Measurements from ENCODE around the gene FGB.
"Not testable (repeated sequence)": the region's sequence is repeated elsewhere in the genome, so short reads cannot be mapped to it uniquely, and the experiment has no call there.

FGB gene

DNA sequence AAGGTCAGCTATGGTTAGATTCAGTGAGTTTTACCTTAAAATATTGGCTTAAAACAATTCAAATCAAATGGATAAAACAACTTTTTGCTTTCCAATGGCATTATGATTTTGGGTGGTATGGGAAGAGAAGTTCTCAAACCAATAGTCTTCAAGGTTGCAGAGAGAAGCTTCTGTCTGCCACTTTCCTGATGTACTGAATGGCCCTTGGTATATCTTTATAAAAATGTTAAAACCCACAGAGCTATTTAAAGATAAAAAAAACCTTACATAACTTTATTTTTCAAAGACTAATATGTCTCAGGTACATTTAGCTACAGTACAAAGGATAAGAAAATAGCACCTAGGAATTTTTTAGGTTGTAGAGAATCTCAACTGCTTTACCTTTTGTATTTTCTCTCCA is 20.9 kb downstream of the FGB start:
- no peaks in the 10 kb centered on the region for H3K9me3 Mint-ChIP-seq
- ATAC-seq, result no peak
- no peak overlapping the region for H3K27ac Mint-ChIP-seq
- peaks cover 30% of the 10 kb centered on the region for H3K27me3 Mint-ChIP-seq
- H3K4me3 Mint-ChIP-seq, result no peak overlapping the region
- no peaks in the 10 kb centered on the region for H3K36me3 Mint-ChIP-seq
- H3K4me1 Mint-ChIP-seq, result no peaks in the 10 kb centered on the region

DNA sequence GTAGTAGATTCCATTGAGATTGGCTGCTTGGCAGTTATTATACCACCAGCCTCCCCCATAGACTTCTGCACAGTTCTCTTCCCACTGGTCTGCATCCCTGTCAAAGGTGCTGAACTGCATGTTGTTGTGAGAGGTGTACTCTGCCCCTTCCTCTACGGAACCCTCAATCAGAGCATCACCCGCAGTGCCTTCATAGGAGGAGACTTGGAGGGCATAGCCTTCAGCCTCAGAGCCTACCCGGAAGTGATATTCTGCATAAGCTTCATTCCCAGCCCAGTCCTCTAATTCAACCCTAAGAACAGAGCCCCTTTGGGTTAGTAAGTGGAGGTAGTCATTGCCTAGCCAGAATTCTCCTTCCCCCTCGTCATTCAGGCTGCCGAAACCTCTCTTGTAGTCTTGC is 21.4 kb downstream of the FGB start:
- no peaks in the 10 kb centered on the region for H3K9me3 Mint-ChIP-seq
- H3K4me1 Mint-ChIP-seq, result no peaks in the 10 kb centered on the region
- H3K36me3 Mint-ChIP-seq, result no peaks in the 10 kb centered on the region
- no peak for ATAC-seq
- peaks cover 29% of the 10 kb centered on the region for H3K27me3 Mint-ChIP-seq
- no peak overlapping the region for H3K27ac Mint-ChIP-seq
- no peak overlapping the region for H3K4me3 Mint-ChIP-seq

DNA sequence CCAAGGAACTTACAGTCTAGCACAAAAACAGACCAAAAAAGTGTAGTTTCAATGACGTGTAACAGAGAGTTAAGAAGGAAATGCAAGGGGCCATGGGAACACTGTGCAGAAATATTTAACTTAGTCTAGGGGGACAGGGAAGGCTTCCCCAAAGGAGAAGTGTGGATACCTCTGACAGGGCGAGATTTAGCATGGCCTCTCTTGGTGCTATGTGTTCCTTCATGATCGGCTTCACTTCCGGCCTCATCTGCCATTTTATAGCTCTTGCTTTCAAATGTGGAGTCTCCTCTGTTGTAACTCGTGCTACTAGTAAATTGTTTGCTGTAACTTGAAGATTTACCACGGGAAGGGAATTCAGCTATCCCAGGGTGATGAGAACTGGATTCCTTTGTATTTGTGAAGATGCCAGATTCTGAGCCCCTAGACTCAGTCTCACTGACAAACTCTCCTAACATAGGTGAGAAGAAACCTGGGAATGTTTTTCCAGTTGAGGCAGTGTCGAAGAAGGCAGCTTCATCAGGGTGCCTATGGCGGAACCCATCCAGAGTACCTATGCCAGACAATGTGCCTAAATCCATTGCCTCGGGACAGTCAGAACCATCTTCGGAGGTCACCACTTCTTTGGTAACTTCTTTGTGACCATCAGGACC is 22.7 kb downstream of the FGB start:
- no peaks in the 10 kb centered on the region for H3K4me1 Mint-ChIP-seq
- H3K27ac Mint-ChIP-seq, result no peak overlapping the region
- no peaks in the 10 kb centered on the region for H3K36me3 Mint-ChIP-seq
- ATAC-seq, result no peak
- no peaks in the 10 kb centered on the region for H3K9me3 Mint-ChIP-seq
- H3K27me3 Mint-ChIP-seq, result peaks cover 37% of the 10 kb centered on the region
- no peak overlapping the region for H3K4me3 Mint-ChIP-seq

DNA sequence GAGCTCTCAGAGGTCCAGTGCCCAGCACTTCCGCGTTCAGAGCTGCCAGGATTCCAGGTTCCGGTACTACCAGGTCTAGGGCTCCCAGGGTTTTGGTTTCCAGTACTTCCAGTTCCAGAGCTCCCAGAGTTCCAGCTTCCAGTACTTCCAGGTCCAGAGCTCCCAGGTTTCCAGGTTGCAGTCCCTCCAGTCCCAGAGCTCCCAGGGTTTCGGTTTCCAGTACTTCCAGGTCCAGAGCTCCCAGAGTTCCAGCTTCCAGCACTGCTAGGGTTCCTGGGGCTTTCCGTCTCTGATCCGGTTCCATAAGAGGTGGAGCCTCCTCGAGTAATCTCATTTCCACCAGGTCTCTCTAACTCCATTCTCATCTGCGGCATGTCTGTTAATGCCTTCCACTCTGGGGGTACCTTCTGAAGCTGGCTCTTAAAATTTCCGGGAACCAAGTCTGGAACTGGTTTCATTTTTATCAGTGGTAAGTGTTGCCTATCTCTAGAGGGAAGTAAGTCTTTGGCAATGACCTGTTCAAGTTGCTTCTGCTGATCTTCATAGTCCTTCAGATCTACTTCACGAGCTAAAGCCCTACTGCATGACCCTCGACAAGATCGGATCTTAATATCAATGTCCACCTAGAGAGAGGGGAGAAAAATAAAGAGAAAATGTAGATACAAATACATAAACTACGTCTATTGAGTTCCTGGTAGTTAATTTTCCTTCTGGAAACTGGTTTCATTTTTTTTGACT is 23.7 kb downstream of the FGB start:
- Mint-ChIP-seq H3K36me3 (no peaks in the 10 kb centered on the region), H3K4me1 (no peaks in the 10 kb centered on the region), H3K27ac (no peak overlapping the region), H3K4me3 (no peak overlapping the region), H3K9me3 (no peaks in the 10 kb centered on the region), H3K27me3 (peaks cover 40% of the 10 kb centered on the region)
- no peak for ATAC-seq

DNA sequence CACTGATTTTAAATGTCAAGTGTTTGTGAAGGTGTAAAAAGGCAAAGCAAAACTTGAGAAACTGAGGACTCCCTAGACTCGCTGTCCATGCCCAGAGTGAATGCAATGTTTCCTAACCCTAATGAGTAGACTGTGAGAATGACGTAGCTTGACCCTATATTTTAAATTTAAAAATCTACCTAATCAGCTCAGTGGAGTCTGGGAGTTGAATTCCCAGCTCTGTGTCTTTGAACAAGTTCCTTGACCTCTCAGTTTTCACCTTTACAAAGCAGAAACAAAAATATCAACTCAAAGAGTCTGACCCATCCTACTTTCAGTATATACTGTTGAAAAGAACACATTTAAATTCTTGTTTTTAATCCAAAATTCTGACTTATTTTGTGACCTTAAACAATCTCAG is 25.4 kb downstream of the FGB start:
- no peak overlapping the region for H3K4me3 Mint-ChIP-seq
- H3K36me3 Mint-ChIP-seq, result no peaks in the 10 kb centered on the region
- H3K27me3 Mint-ChIP-seq, result peaks cover 40% of the 10 kb centered on the region
- H3K9me3 Mint-ChIP-seq, result no peaks in the 10 kb centered on the region
- H3K4me1 Mint-ChIP-seq, result no peaks in the 10 kb centered on the region
- no peak for ATAC-seq
- no peak overlapping the region for H3K27ac Mint-ChIP-seq

DNA sequence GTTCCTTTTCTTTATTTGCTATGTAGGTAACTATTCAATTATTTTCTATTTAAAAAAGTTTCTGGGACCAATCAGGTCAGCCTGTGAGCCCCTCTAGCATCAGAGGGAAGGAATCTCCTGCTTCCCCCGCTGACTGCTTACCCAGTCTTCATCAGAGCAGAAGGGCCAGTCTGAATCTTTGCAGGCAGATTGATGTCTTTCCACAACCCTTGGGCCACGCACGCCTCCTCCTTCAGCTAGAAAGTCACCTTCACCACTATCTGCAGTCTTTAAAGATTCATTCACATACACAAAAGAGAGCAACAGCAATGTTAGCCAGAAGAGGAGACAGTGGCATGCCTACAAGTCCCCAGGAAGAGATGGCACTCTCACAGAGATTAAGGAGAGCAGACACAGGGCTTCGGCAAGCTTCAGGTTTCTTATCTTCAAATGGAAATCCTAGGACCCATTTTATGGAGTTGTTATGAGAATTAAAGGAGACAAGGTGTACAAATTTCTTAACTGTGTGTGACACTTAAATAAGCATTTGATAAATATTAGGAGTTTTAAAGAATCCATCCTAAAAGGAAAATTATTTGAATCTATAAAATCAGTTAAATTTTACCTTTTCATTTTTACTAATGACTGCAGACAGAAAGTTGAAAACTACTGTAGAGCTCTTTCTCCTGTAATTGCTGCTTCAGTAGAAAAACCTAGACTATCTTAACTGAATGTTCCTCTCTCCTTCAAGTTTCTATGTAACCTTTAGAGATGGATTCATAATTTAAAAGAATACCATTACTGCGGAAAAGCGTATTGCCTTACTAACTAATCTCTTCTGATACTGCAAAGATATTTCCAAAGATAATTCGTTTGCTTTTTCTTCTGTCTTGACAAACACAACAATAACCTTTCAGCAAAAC is 26.7 kb downstream of the FGB start:
- Mint-ChIP-seq H3K27ac (no peak overlapping the region), H3K9me3 (no peaks in the 10 kb centered on the region), H3K27me3 (peaks cover 40% of the 10 kb centered on the region), H3K36me3 (no peaks in the 10 kb centered on the region), H3K4me1 (no peaks in the 10 kb centered on the region), H3K4me3 (no peak overlapping the region)
- ATAC-seq, result no peak

DNA sequence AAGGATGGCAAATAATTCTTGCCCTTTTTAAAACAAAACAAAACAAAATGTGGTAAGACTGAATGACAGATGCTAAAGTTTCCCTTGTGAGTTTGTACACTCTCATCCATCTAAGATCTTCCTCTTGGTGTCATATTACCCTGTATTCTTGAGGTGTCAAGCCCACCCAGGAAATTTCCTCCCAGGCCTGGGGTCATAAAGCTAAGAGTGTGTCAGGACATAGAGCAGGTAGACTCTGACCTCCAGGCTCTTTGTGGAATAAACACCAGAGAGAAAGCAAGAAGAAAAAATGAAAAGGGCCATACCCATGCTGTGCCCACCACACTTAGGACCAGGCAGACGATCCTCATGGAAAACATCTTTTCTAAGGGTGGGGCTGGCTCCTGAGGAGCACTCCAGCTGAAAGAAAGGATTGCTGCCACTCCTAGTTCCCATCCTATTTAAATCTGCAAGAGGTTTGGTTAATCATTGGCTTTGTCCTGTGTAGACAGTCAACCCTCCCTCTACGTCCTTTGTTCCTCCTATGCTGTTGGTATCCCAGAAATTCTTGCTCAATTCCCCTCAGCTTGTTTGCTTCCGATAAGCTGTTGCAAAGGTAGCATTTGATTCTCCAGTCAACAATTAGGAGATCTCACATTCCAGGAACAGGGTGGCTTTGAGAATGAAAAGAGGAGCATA is 27.7 kb downstream of the FGB start, which contains the start of gene FGA:
Gene FGA, minus strand, starts transcription at position 414 of the 678 bp plus-strand sequence. Its CDS starts 55 bp downstream, at position 359.
- no peaks in the 10 kb centered on the region for H3K9me3 Mint-ChIP-seq
- H3K4me1 Mint-ChIP-seq, result no peaks in the 10 kb centered on the region
- peaks cover 40% of the 10 kb centered on the region for H3K27me3 Mint-ChIP-seq
- H3K4me3 Mint-ChIP-seq, result no peak within 1 kb of the TSS
- H3K36me3 Mint-ChIP-seq, result no peaks in the 10 kb centered on the region
- H3K27ac Mint-ChIP-seq, result no peak within 1 kb of the TSS
- no peak for ATAC-seq

DNA sequence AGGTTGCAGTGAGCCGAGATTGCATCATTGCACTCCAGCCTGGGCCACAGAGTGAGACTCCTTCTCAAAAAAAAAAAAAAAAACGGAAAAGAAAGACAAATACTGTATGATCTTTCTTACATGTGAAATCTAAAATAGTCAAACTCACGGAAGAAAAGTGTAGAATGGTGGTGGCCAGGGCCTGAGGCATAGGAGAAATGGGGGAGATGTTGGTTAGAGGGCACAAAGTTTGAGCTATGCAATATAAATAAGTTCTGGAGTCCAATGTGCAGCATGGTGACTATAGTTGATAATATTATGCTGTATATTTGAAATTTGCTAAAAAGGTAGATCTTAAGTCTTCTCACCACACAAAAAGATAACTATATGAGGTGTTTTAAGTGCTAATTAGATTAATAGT is 29.1 kb downstream of the FGB start:
- H3K9me3 Mint-ChIP-seq, result no peaks in the 10 kb centered on the region
- H3K4me3 Mint-ChIP-seq, result no peak overlapping the region
- no peaks in the 10 kb centered on the region for H3K36me3 Mint-ChIP-seq
- H3K4me1 Mint-ChIP-seq, result no peaks in the 10 kb centered on the region
- H3K27me3 Mint-ChIP-seq, result peaks cover 26% of the 10 kb centered on the region
- no peak overlapping the region for H3K27ac Mint-ChIP-seq
- ATAC-seq, result no peak

DNA sequence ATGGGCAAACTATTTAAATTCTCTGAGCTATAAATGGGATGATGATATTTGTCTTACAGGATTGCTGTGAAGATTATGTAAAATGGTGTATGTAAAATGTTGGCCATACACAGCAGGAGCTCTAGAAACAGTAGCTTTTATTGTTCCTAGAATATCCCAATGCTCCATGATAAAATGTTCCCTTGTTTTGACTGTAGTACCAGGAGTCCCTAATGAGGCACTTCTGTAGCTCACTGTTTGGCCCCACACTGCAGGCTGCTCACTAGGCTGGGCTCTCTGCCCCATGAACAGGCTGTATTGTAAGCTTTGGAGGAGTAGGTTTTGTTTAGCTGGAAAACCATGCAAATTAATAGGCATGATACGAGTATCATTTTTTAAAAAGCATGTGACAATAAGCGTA is 31.1 kb downstream of the FGB start:
- H3K9me3 Mint-ChIP-seq, result no peaks in the 10 kb centered on the region
- H3K36me3 Mint-ChIP-seq, result no peaks in the 10 kb centered on the region
- H3K27ac Mint-ChIP-seq, result no peak overlapping the region
- no peak overlapping the region for H3K4me3 Mint-ChIP-seq
- H3K4me1 Mint-ChIP-seq, result no peaks in the 10 kb centered on the region
- H3K27me3 Mint-ChIP-seq, result peaks cover 18% of the 10 kb centered on the region
- no peak for ATAC-seq

DNA sequence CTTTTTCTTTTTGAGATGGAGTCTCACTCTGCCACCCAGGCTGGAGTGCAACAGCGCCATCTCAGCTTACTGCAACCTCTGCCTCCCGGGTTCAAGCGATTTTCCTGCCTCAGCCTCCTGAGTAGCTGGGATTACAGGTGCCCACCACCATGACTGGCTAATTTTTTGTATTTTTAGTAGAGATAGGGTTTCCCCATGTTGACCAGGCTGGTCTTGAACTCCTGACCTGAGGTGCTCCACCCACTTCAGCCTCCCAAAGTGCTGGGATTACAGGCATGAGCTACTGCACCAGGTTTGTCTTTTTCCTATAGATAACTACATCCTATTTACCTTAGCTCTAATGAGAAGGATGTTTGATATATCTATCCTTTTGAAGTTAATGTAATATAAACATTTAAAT is 31.5 kb downstream of the FGB start:
- peaks cover 14% of the 10 kb centered on the region for H3K27me3 Mint-ChIP-seq
- H3K9me3 Mint-ChIP-seq, H3K4me3 Mint-ChIP-seq, H3K36me3 Mint-ChIP-seq, ATAC-seq, H3K27ac Mint-ChIP-seq, H3K4me1 Mint-ChIP-seq: not testable (repeated sequence)

DNA sequence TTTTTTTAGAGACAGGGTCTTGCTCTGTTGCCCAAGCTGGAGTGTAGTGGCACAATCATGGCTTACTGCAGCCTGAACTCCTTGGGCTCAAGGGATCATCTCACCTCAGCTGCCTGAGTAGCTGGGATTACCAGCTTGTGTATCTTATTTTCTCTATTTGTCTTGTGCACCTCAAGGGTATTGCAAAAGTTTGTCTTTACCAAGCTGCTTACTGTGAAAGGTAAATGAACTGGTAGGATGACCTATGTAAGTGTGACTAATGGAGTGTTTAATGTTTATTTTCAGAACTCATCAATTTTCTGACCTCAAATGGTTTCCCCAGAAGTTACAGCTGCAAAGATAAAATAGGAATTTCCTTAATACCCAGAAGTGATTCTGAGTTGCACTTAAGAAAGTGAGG is 33.0 kb downstream of the FGB start:
- H3K4me3 Mint-ChIP-seq, result no peak overlapping the region
- no peaks in the 10 kb centered on the region for H3K4me1 Mint-ChIP-seq
- peaks cover 13% of the 10 kb centered on the region for H3K27me3 Mint-ChIP-seq
- ATAC-seq, result no peak
- H3K9me3 Mint-ChIP-seq, result no peaks in the 10 kb centered on the region
- H3K36me3 Mint-ChIP-seq, result no peaks in the 10 kb centered on the region
- H3K27ac Mint-ChIP-seq, result no peak overlapping the region

DNA sequence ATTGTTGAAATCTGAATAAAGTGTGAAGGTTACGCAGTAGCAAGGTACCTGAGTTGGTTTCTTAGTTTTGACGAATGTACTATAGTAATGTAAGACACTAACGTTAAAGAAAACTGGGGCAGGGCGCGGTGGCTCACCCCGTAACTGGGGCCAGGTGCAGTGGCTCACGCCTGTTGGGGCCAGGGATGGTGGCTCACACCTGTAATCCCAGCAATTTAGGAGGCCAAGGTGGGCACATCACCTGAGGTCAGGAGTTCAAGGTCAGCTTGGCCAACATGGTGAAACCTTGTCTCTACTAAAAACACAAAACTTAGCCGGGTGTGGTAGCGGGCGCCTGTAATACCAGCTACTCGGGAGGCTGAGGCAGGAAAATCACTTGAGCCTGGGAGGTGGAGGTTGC is 34.5 kb downstream of the FGB start:
- not testable (repeated sequence) for H3K4me3 Mint-ChIP-seq, H3K27ac Mint-ChIP-seq, H3K9me3 Mint-ChIP-seq, ATAC-seq, H3K36me3 Mint-ChIP-seq, H3K4me1 Mint-ChIP-seq
- H3K27me3 Mint-ChIP-seq, result peaks cover 20% of the 10 kb centered on the region

DNA sequence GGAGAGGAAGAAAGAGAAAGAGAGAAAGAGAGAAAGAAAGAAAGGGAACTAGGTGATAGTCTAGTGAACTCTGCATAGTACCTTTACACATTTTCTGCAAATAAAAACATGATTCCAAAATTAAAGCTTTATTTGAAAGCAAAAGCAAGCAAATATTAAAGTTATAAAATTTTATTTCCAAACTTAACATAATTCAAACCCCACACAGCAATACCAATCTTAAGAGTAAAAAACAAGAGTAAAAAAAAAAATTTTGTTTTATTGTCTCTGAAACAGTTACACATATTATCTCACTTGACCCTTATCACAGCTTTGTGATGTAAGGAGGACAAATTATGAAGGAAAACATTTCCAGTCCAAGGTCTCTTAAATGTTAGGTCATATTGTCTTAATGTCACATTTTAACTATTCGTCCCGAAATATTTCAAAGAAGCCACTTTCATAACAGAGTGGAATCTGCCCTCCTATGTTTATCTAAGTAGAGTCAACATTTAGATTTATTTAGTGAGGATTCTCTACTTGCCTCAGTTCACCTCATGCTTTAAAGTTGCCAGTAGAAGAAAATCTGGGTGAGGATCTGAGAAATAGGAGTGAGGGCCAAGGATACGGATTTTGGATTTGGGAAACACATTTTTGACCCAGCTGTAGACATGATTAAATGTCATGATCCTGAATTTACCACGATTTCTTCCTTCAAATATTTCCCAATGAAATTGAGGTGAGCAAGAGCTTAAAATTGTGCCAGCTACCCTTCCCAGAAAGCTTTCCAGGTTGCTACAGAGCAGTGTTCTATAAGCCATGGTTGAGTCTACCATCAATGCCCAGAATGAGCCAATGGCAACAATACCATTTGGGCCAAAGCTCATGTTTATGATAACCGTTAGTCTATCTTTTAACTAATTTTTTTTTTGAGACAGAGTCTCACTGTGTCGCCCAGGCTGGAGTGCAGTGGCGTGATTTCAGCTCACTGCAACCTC is 35.3 kb downstream of the FGB start:
- H3K4me1 Mint-ChIP-seq, result no peaks in the 10 kb centered on the region
- no peak overlapping the region for H3K4me3 Mint-ChIP-seq
- no peak overlapping the region for H3K27ac Mint-ChIP-seq
- H3K27me3 Mint-ChIP-seq, result peaks cover 28% of the 10 kb centered on the region
- H3K36me3 Mint-ChIP-seq, result no peaks in the 10 kb centered on the region
- no peak for ATAC-seq
- H3K9me3 Mint-ChIP-seq, result no peaks in the 10 kb centered on the region

DNA sequence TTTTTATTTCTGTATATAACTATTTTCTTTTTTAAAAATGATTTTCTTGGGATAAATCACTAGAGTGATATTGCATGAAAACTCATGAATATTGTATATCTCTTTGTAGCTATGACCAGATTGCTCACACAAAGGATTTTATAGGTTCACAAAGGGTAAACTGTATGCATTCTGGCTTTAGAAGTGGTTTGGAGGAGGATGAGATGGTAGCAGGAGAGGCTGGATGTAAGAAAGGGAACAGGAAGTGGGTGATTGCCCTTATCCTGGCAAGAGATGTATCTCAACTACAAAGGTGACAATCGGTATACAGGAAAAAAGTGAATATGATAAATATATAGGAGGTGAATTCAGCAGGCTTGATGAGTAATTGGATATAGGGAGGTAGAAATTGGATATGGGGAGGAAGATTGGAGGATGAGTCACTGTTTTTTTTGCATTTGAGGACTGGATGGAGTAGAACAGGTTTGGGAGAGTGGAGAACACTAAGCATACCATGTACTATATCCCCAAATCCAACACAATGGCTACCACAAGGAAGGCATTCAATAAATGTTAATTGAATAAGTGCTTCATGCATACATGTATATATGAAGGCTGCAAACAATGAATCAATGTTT is 39.7 kb downstream of the FGB start:
- H3K36me3 Mint-ChIP-seq, result no peaks in the 10 kb centered on the region
- H3K9me3 Mint-ChIP-seq, result no peaks in the 10 kb centered on the region
- peaks cover 34% of the 10 kb centered on the region for H3K27me3 Mint-ChIP-seq
- H3K4me1 Mint-ChIP-seq, result no peaks in the 10 kb centered on the region
- H3K4me3 Mint-ChIP-seq, result no peak overlapping the region
- H3K27ac Mint-ChIP-seq, result no peak overlapping the region
- ATAC-seq, result no peak
